IMR-90 (cell line): ENCODE data around the gene SAMD1. TPM values are rescaled to one million over a fixed set of nuclear protein-coding genes. Genes with fewer than 3 reads are reported as not detected.

Source experiments
- ATAC-seq: fragments of 200-7000 bp; cut with Tn5 transposase; 2 replicates; pipeline ENCODE4 v1.9.1; 2020; ENCODE audit warnings: low read depth, mild to moderate bottlenecking, moderate library complexity
- BruUV-seq: library from RNA; stranded (reverse); fragments of 400-500 nt; replicated peaks from 2 replicates; lab custom pipeline; 2021; lab: Mats Ljungman, UMichigan
- CTCF ChIA-PET: fragments of 300-600 bp; formaldehyde crosslinking; extraction: SDS; loops from one replicate; lab custom pipeline; 2021; ENCODE audit warnings: antibody characterized with exemption; lab: Yijun Ruan, JAX
- POLR2A ChIA-PET: fragments of 300-600 bp; sonication (Branson Sonifier 250); formaldehyde crosslinking; loops from one replicate; lab custom pipeline; 2022; ENCODE audit warnings: antibody characterized with exemption; ENCODE audit not compliant: unreplicated experiment; lab: Charles Lee
- DNase-seq: peaks from one replicate; pipeline ENCODE4 v3.0.0; 2013
- H2AFZ ChIP-seq: replicated peaks from 2 replicates; pipeline ENCODE3; 2013; ENCODE audit warnings: low read length, mild to moderate bottlenecking; ENCODE audit not compliant: poor library complexity
- H2AK5ac ChIP-seq: 2 replicates; pipeline ENCODE4 v1.6.1; 2013; ENCODE audit warnings: low read depth, low read length, inconsistent platforms
- H2AK9ac ChIP-seq: replicated peaks from 2 replicates; pipeline ENCODE3; 2013; ENCODE audit warnings: mild to moderate bottlenecking, low read depth, low read length, moderate library complexity; ENCODE audit not compliant: poor library complexity
- H2BK120ac ChIP-seq: 2 replicates; pipeline ENCODE4 v1.6.1; 2013; ENCODE audit warnings: low read depth, low read length, inconsistent platforms
- H2BK15ac ChIP-seq: 3 replicates; pipeline ENCODE4 v1.6.1; 2013; ENCODE audit warnings: low read depth, low read length, inconsistent platforms
- H2BK20ac ChIP-seq: 2 replicates; pipeline ENCODE4 v1.6.1; 2013; ENCODE audit warnings: low read depth, mild to moderate bottlenecking, inconsistent platforms, low read length, moderate library complexity
- H2BK5ac ChIP-seq: 2 replicates; pipeline ENCODE4 v1.6.1; 2013; ENCODE audit warnings: mild to moderate bottlenecking, low read depth, low read length, inconsistent platforms; ENCODE audit not compliant: poor library complexity, severe bottlenecking
- H3K14ac ChIP-seq: replicated peaks from 2 replicates; pipeline ENCODE4 v1.6.1; 2013; ENCODE audit warnings: low read depth, low read length, inconsistent platforms
- H3K18ac ChIP-seq: 2 replicates; pipeline ENCODE4 v1.6.1; 2013; ENCODE audit warnings: low read depth, low read length, control low read depth
- H3K23ac ChIP-seq: 2 replicates; pipeline ENCODE4 v1.6.1; 2013; ENCODE audit warnings: low read depth, low read length, inconsistent platforms
- H3K27ac ChIP-seq: 2 replicates; pipeline ENCODE4 v1.5.1; 2013; ENCODE audit warnings: mild to moderate bottlenecking, control low read depth, low read length; ENCODE audit not compliant: insufficient read depth
- H3K27me3 ChIP-seq: 2 replicates; pipeline ENCODE4 v1.6.1; 2013; ENCODE audit warnings: low read length; ENCODE audit not compliant: control insufficient read depth, insufficient read depth
- H3K36me3 ChIP-seq: 2 replicates; pipeline ENCODE4 v1.6.1; 2013; ENCODE audit warnings: low read length, mixed read lengths; ENCODE audit not compliant: control insufficient read depth, insufficient read depth
- H3K4ac ChIP-seq: 2 replicates; pipeline ENCODE4 v1.6.1; 2013; ENCODE audit warnings: low read depth, low read length, inconsistent platforms
- H3K4me1 ChIP-seq: 2 replicates; pipeline ENCODE4 v1.6.1; 2013; ENCODE audit warnings: low read length, mixed read lengths; ENCODE audit not compliant: control insufficient read depth, insufficient read depth
- H3K4me2 ChIP-seq: 2 replicates; pipeline ENCODE4 v1.6.1; 2013; ENCODE audit warnings: low read depth, mild to moderate bottlenecking, control low read depth, low read length, moderate library complexity
- H3K4me3 ChIP-seq: 2 replicates; pipeline ENCODE4 v1.5.1; 2013; ENCODE audit warnings: low read depth, mild to moderate bottlenecking, control low read depth, low read length, moderate library complexity; ENCODE audit not compliant: insufficient read depth
- H3K56ac ChIP-seq: 2 replicates; pipeline ENCODE4 v1.6.1; 2013; ENCODE audit warnings: low read length, inconsistent platforms; ENCODE audit not compliant: insufficient read depth; ENCODE audit errors: extremely low read depth
- H3K79me1 ChIP-seq, 2 experiments: 2 replicates each; pipeline ENCODE4 v1.6.1; 2013; ENCODE audit warnings: low read length in 2 of 2, inconsistent platforms in 1 of 2, low read depth in 1 of 2
- H3K9ac ChIP-seq: 2 replicates; pipeline ENCODE4 v1.6.1; 2013; ENCODE audit warnings: low read depth, low read length, control low read depth
- H3K9me1 ChIP-seq: 2 replicates; pipeline ENCODE4 v1.6.1; 2013; ENCODE audit warnings: low read length, inconsistent platforms; ENCODE audit not compliant: insufficient read depth
- H3K9me3 ChIP-seq: 2 replicates; pipeline ENCODE4 v1.6.1; 2013; ENCODE audit warnings: low read length; ENCODE audit not compliant: control insufficient read depth, insufficient read depth
- H4K20me1 ChIP-seq: 2 replicates; pipeline ENCODE4 v1.6.1; 2013; ENCODE audit warnings: low read length, inconsistent platforms; ENCODE audit not compliant: insufficient read depth
- H4K5ac ChIP-seq: 2 replicates; pipeline ENCODE4 v1.6.1; 2013; ENCODE audit warnings: mild to moderate bottlenecking, low read depth, low read length, control low read depth
- H4K8ac ChIP-seq, 2 experiments: 2 replicates each; pipeline ENCODE4 v1.6.1; 2013; ENCODE audit warnings: low read depth in 2 of 2, low read length in 2 of 2, control low read depth in 1 of 2, inconsistent platforms in 1 of 2
- H4K91ac ChIP-seq: 2 replicates; pipeline ENCODE4 v1.6.1; 2013; ENCODE audit warnings: low read depth, low read length, inconsistent platforms; ENCODE audit not compliant: insufficient read depth
- BHLHE40 ChIP-seq: fragments of 150-350 bp; IDR thresholded peaks from 2 replicates; pipeline ENCODE4 v1.6.1; 2016; ENCODE audit warnings: mild to moderate bottlenecking, low read depth, low read length
- CEBPB ChIP-seq: IDR thresholded peaks from 2 replicates; pipeline ENCODE4 v1.6.1; 2012; ENCODE audit warnings: low read depth, low read length, improper control_type of control experiment
- CHD1 ChIP-seq: IDR thresholded peaks from 2 replicates; pipeline ENCODE4 v1.6.1; 2012; ENCODE audit warnings: low read depth, low read length, improper control_type of control experiment
- CTCF ChIP-seq: conservative IDR thresholded peaks from 2 replicates; pipeline ENCODE4 v1.5.1; 2012; ENCODE audit warnings: mild to moderate bottlenecking, low read depth, low read length, improper control_type of control experiment
- ELK1 ChIP-seq: fragments of 150-350 bp; IDR thresholded peaks from 2 replicates; pipeline ENCODE4 v1.6.1; 2016; ENCODE audit warnings: low read depth, mild to moderate bottlenecking, low read length, moderate library complexity, borderline replicate concordance
- FOS ChIP-seq: fragments of 150-350 bp; IDR thresholded peaks from 2 replicates; pipeline ENCODE4 v1.6.1; 2016; ENCODE audit warnings: low read depth, low read length
- MAFK ChIP-seq: IDR thresholded peaks from 2 replicates; pipeline ENCODE4 v1.6.1; 2012; ENCODE audit warnings: low read depth, low read length, improper control_type of control experiment
- MAZ ChIP-seq: IDR thresholded peaks from 2 replicates; pipeline ENCODE4 v1.6.1; 2012; ENCODE audit warnings: low read depth, mild to moderate bottlenecking, low read length, improper control_type of control experiment, moderate library complexity, borderline replicate concordance
- MXI1 ChIP-seq: IDR thresholded peaks from 2 replicates; pipeline ENCODE4 v1.6.1; 2012; ENCODE audit warnings: low read depth, mild to moderate bottlenecking, low read length, moderate library complexity, borderline replicate concordance
- NFE2L2 ChIP-seq: fragments of 150-350 bp; IDR thresholded peaks from 2 replicates; pipeline ENCODE4 v1.6.1; 2016; ENCODE audit warnings: low read depth, mild to moderate bottlenecking, low read length
- POLR2A ChIP-seq: IDR thresholded peaks from 2 replicates; pipeline ENCODE4 v1.6.1; 2012; ENCODE audit warnings: mild to moderate bottlenecking, low read depth, low read length
- RCOR1 ChIP-seq: IDR thresholded peaks from 2 replicates; pipeline ENCODE4 v1.6.1; 2012; ENCODE audit warnings: mild to moderate bottlenecking, low read length, improper control_type of control experiment; ENCODE audit not compliant: insufficient replicate concordance
- RFX5 ChIP-seq: IDR thresholded peaks from 2 replicates; pipeline ENCODE4 v1.8.0; 2012; ENCODE audit warnings: low read depth, mild to moderate bottlenecking, low read length, moderate library complexity
- SMC3 ChIP-seq: fragments of 150-350 bp; IDR thresholded peaks from 2 replicates; pipeline ENCODE4 v1.6.1; 2016; ENCODE audit warnings: low read depth, mild to moderate bottlenecking, antibody characterized with exemption, low read length, moderate library complexity
- WGBS, 2 experiments: methylation state at CpG; one replicate each; pipeline versions ENCODE4 v1.1.5 to v1.1.7; 2013; ENCODE audit warnings: missing lambda C conversion rate in 2 of 2; ENCODE audit not compliant: insufficient read length in 1 of 2; ENCODE audit errors: extremely low coverage in 2 of 2; 5-methylcytosine and 5-hydroxymethylcytosine counted together
- dilution Hi-C: fragments of 300-500 bp; cut with HindIII; formaldehyde crosslinking; loops from one replicate; pipeline ENCODE4 v1.14.3; 2018; ENCODE audit warnings: low sequenced_read_pairs; ENCODE audit not compliant: unreplicated experiment
- in situ Hi-C: fragments of 300-500 bp; cut with MboI; formaldehyde crosslinking; loops from 3 replicates; pipeline ENCODE4 v1.14.3; 2019; ENCODE audit warnings: low sequenced_read_pairs, inconsistent platforms, mixed read lengths
- intact Hi-C: fragments of 100-400 bp; cut with micrococcal nuclease; formaldehyde crosslinking; loops from 2 replicates; pipeline ENCODE4 v1.10.0; 2022
- polyA plus RNA-seq, 3 experiments: library from polyadenylated mRNA; depleted of rRNA; stranded (reverse); fragments of >200 nt; gene quantifications; 2 replicates each; pipeline ENCODE4 v1.2.3, GENCODE V29; 2012; ENCODE audit warnings: low replicate concordance in 1 of 3
- total RNA-seq: library from RNA; depleted of rRNA; stranded (reverse); fragments of >200 nt; gene quantifications from 2 replicates; pipeline ENCODE4 v1.2.3, GENCODE V29; 2012

Gene SAMD1
- total and polyA plus RNA-seq, 2 of the 4 experiments (the other 2 are of a cell fraction) = 6.5 to 14.1 TPM

- in situ Hi-C loops (loop anchor here (25.0 kb wide), 1 partner anchor 329 kb away; the partner anchor contains the start of genes C19orf53 and MRI1), dilution Hi-C loops (no loop called here), intact Hi-C loops (loop anchor here (2.0 kb wide), 1 partner anchor 46 kb away; the partner anchor contains the start of gene ASF1B)
- Histone ChIP-seq H3K27me3 (no peaks in the 10 kb centered on the region), H2AFZ (peak overlapping the region; percentile 93), H2AK5ac (no peak overlapping the region; the same call in 1 of the 2 replicates), H3K14ac (no peak overlapping the region), H3K9me3 (peaks cover 8% of the 10 kb centered on the region), H3K27ac (peak overlapping the region; percentile 47), H3K4me1 (no peaks in the 10 kb centered on the region), H3K4me2 (peak overlapping the region; percentile 97), H4K5ac (peak overlapping the region; percentile 46; the same call in 1 of the 2 replicates), H4K91ac (peak overlapping the region; percentile 20; the same call in 1 of the 2 replicates), H3K4me3 (peak overlapping the region; percentile 80), H2BK20ac (no peak overlapping the region), H4K8ac (peak overlapping the region in 1 of 2 experiments; percentile 62; a peak in 3 of 4 replicates), H2AK9ac (peak overlapping the region; percentile 87), H3K9ac (peak overlapping the region; percentile 78), H3K56ac (peak overlapping the region; percentile 40; the same call in 1 of the 2 replicates), H4K20me1 (peaks cover 7% of the 10 kb centered on the region), H3K36me3 (peaks cover 12% of the 10 kb centered on the region), H3K9me1 (no peaks in the 10 kb centered on the region), H2BK120ac (no peak overlapping the region), H3K4ac (peak overlapping the region; percentile 53), H3K18ac (peak overlapping the region; percentile 56; the same call in 1 of the 2 replicates), H2BK5ac (peak overlapping the region; percentile 25), H3K23ac (peak overlapping the region; percentile 55), H2BK15ac (no peak overlapping the region), H3K79me1 (peaks cover 0 to 6% of the 10 kb centered on the region in 2 experiments; a peak in 2 of 4 replicates)
- no TSS peak for BruUV-seq
- 0% methylated on average over 3 of the region's 72 CpGs; no CpG with 5 or more reads in 1 of the 2 experiments for WGBS, 2 experiments
- ChIA-PET CTCF (no interaction called here), POLR2A (no interaction called here)
- ATAC-seq (peak; percentile 84), DNase-seq (peak; percentile 64)
- no peak for TF ChIP-seq CEBPB
- peak; percentile 16; the same call in 1 of the 2 replicates for TF ChIP-seq CTCF
- no peak for TF ChIP-seq RCOR1
- TF ChIP-seq MAZ = peak; percentile 28; the same call in 1 of the 2 replicates
- TF ChIP-seq ELK1 = no peak
- TF ChIP-seq FOS = no peak
- TF ChIP-seq MAFK = no peak
- no peak; the same call in 1 of the 2 replicates for TF ChIP-seq MXI1
- no peak for TF ChIP-seq SMC3
- no peak for TF ChIP-seq BHLHE40
- TF ChIP-seq POLR2A = no peak
- TF ChIP-seq CHD1 = no peak
- no peak for TF ChIP-seq RFX5
- TF ChIP-seq NFE2L2 = no peak
Measured at GRCh38 chr19:14091081-14091812, 696 bp upstream of the SAMD1 start.
